Retinal pigment epithelial cell (primary cell): ENCODE results near the gene FLNB.

Experiments
- DNase-seq: peaks from one replicate; pipeline ENCODE4 v3.0.0-alpha.2; 2010; ENCODE audit warnings: low read depth
- H3K4me3 ChIP-seq: 2 replicates; pipeline ENCODE4 v1.5.1; 2011; ENCODE audit warnings: mild to moderate bottlenecking, low read length, control low read depth, moderate library complexity
- TF ChIP-seq, protein P1 (sequence below): conservative IDR thresholded peaks from 2 replicates; pipeline ENCODE4 v1.5.1; 2011; ENCODE audit warnings: low read depth, low read length, control low read depth, inconsistent platforms

FLNB gene

DNA sequence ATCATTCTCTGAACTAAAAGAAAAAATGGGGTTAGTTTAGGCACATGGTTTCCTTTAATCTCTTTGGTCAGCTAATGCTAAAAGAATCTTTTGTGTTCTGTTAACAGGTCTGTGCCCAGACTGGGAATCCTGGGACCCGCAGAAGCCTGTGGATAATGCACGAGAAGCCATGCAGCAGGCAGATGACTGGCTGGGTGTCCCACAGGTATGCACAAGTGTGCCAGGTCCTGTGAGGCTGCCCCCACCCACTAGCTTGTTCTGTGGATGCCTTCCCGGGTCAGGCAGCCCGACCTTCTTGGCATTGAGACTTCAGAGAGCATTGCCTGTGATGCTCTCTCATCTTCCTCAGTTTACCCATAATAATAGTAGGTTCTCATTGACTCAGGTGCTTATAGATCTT, 70.4 kb downstream of the FLNB start:
- H3K4me3 ChIP-seq: no peak overlapping the region
- no peak for DNase-seq
- TF ChIP-seq, protein P1, sequence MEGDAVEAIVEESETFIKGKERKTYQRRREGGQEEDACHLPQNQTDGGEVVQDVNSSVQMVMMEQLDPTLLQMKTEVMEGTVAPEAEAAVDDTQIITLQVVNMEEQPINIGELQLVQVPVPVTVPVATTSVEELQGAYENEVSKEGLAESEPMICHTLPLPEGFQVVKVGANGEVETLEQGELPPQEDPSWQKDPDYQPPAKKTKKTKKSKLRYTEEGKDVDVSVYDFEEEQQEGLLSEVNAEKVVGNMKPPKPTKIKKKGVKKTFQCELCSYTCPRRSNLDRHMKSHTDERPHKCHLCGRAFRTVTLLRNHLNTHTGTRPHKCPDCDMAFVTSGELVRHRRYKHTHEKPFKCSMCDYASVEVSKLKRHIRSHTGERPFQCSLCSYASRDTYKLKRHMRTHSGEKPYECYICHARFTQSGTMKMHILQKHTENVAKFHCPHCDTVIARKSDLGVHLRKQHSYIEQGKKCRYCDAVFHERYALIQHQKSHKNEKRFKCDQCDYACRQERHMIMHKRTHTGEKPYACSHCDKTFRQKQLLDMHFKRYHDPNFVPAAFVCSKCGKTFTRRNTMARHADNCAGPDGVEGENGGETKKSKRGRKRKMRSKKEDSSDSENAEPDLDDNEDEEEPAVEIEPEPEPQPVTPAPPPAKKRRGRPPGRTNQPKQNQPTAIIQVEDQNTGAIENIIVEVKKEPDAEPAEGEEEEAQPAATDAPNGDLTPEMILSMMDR: no peak

DNA sequence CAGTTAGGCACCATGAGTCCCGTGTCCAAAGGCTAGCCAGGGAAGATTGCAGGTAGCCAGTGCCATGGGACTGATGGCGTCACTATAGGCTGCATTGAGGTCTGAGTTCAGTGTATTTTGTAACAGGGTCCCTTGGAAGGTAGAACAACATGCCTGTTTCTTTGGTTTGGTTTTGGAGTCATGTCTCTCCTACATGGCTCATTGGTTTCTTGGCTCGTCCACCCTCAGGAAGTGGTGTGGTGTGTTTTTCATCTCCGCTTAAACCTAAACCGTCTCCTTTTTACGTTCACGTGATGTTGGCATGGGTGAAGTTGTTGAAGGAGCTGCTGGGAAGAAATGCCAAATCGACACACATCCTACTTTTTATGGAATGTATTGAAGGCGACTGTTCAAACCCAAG, 71.6 kb downstream of the FLNB start:
- TF ChIP-seq, protein P1: no peak
- no peak overlapping the region for H3K4me3 ChIP-seq
- no peak for DNase-seq

DNA sequence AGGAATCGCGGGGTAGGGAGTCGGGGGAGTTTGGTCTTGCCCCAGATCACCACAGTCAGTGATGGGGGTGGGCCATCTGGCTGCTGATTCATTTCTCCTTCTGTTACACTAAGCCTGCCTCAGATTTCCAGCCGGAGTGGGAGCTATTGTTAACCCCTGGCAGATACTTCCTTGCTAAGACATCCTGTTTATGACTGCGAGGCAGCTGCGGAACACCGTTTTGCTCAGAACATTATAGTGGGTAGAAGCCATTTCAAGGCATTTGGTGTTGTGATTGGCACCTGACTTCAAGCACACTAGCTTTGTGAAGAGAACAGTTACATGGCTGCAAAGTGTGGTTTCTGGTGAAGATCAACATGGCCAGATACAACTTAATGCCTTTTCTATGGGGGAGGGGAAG, 73.8 kb downstream of the FLNB start:
- no peak overlapping the region for H3K4me3 ChIP-seq
- TF ChIP-seq, protein P1: no peak
- DNase-seq: peak; percentile 34

DNA sequence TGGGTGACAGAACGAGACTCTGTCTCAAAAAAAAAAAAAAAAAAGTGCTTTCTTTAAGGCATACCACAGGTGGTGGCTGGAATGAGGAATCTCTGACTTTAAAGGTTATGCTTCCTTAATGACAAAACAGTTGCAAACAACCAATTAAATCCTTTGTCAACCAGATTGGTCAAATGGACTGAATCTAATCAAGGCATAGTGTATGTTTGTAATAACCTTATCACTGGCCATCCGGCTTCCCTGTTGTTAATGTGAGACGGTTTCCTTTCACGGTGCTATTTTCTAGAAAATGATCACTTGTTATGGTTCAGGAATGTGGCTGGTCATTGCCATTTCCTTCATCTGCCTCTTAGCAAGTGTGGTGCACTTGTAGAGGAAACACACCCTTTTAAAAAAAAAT, 75.9 kb downstream of the FLNB start:
- H3K4me3 ChIP-seq: no peak overlapping the region
- TF ChIP-seq, protein P1: no peak
- no peak for DNase-seq

DNA sequence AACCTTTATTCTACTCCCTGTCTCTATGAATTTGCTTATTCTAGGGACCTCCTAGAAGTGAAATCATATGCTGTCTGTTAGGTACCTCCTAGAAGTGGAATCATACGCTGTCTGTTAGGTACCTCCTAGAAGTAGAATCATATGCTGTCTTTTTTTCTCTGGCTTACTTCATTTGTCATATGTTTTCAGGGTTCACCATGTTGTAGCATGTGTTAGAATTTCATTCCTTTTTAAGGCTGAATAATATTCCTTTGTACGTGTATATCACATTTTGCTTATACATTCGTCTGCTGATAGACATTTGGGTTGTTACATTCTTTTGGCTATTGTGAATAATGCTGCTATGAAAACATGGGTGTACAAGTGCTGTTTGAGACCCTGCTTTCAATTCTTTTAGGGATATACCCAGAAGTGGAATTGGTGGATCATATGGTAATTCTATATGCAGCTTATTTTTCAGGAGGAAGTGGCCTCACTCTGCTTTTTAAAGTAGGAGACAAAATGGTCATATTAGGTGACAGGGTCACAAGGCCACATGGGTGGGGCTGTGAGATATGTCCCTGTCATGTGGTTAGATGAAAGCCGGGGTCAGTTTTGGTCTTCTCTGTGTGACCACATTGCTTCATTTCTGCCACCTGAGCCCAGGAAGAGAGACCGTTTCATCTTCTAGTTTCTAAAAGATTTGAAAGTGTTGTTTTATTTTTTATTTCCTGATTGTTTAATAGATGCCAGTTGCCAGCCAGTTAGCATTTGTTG, 76.7 kb downstream of the FLNB start:
- TF ChIP-seq, protein P1: no peak
- H3K4me3 ChIP-seq: no peak overlapping the region
- DNase-seq: no peak

DNA sequence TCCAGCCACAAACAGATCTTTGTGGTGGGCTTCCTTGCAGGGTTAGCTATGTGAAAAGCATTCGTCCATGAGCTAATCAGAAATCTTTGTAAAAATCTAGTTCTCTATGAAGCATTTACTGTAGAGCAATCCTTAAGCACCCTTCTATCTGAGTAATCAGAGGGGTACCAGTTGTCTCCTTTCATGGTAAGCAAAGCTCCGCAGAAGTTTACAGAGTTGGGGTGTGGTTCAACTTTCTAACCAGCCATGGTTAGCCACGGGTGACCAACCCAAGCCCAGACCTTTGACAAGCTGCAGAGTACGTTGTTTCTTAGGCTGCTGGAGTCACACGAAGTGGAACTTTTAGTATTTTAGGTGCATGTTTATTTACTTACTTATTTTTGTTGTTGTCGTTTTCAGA, 77.4 kb downstream of the FLNB start:
- H3K4me3 ChIP-seq: no peak overlapping the region
- no peak for DNase-seq
- TF ChIP-seq, protein P1: no peak

DNA sequence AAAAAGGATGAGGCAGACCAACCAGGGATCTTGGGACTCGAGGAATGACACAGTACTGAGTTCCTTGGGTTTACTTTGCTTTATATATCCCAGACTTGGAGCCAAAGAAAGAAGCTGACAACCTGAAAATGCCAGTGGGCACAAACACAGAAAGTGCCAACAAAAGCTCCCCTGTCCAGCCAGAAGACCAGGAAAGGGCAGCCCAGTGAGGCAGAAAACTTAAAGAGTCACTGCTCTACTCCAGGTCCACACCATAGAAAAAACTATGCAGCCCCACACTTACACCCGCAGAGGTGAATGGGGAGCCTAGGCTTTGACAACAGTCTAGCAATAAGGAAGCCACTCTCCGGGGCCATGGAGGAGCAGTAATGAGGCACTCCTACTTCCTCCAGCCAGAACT, 80.3 kb downstream of the FLNB start:
- DNase-seq: no peak
- H3K4me3 ChIP-seq: no peak overlapping the region
- TF ChIP-seq, protein P1: no peak
